Right lobe of liver (tissue), 6 donors: Measurements from ENCODE around the gene ADAMTSL5. TPM values are rescaled to one million over a fixed set of nuclear protein-coding genes. Genes with fewer than 3 reads are reported as not detected.

Experiments used
- ATAC-seq, 4 donors: fragments of 200-7000 bp; cut with Tn5 transposase; one replicate each; pipeline ENCODE4 v1.9.1; 2020; ENCODE audit warnings: mild to moderate bottlenecking in 4 of 4, moderate library complexity in 4 of 4
- DNase-seq, 3 donors: peaks; one replicate each; pipeline ENCODE4 v3.0.0-alpha.2; 2020
- H3K27ac ChIP-seq, 3 donors: fragments of 200-600 bp; one replicate each; pipeline ENCODE4 v1.8.0; 2022
- H3K27me3 ChIP-seq, 2 donors: fragments of 200-600 bp; one replicate each; pipeline ENCODE4 v1.8.0; 2022
- H3K36me3 ChIP-seq, 4 donors: fragments of 200-600 bp; sonication (generic) in 1 of 4; one replicate each; pipeline versions ENCODE4 v1.5.1 to v1.8.0; 2017 to 2022; ENCODE audit warnings: control low read depth in 1 of 4
- H3K4me1 ChIP-seq, 4 donors: fragments of 200-600 bp; sonication (generic) in 1 of 4; one replicate each; pipeline versions ENCODE4 v1.5.1 to v1.8.0; 2017 to 2022; ENCODE audit warnings: control low read depth in 1 of 4
- H3K4me3 ChIP-seq, 3 donors: fragments of 200-600 bp; one replicate each; pipeline ENCODE4 v1.8.0; 2022
- H3K9me3 ChIP-seq, 4 donors: fragments of 200-600 bp; sonication (generic) in 1 of 4; one replicate each; pipeline versions ENCODE4 v1.5.1 to v1.8.0; 2017 to 2022; ENCODE audit warnings: control low read depth in 1 of 4
- POLR2A ChIP-seq: fragments of 450-650 bp; IDR thresholded peaks from one replicate; pipeline ENCODE4 v1.6.1; 2017; ENCODE audit warnings: antibody characterized with exemption, mild to moderate bottlenecking
- WGBS: methylation state at CpG from one replicate; pipeline ENCODE4 v1.1.6; 2018; ENCODE audit warnings: low coverage, low lambda C conversion rate; ENCODE audit not compliant: insufficient coverage; ENCODE audit errors: missing lambda C conversion rate; 5-methylcytosine and 5-hydroxymethylcytosine counted together
- intact Hi-C, 2 donors: fragments of 100-400 bp; cut with DNase I; formaldehyde crosslinking; loops; one replicate each; pipeline versions ENCODE4 v1.11.2 to v1.14.1; 2022
- total RNA-seq, 6 experiments: library from RNA; depleted of rRNA in 2 of 6; stranded (reverse); fragments of >200 nt in 2 of 6; fragmentation: NEBNext Ultra II Directional in 3 of 6; extraction: Animal tissue kit (Norgen Biotek cat#: 25700) in 3 of 6; gene quantifications; one replicate each; pipeline versions ENCODE4 v1.1.0 to v1.2.4, GENCODE V29; 2016 to 2023
- TF ChIP-seq, protein P1 (sequence below), 4 donors: fragments of 200-600 bp in 3 of 4; fragments of 450-650 bp in 1 of 4; IDR thresholded peaks; one replicate each; pipeline versions ENCODE4 v1.5.1 to v1.8.0; 2016 to 2022; ENCODE audit warnings: antibody characterized with exemption in 4 of 4, mild to moderate bottlenecking in 2 of 4
- donor health status: DM: no; HTN: yes; CAD: no.
- donor health status: DM: no; HTN: no; CAD: no.
- donor health status: DM: no; HTN: no; CAD: no.
- donor health status: DM: no; HTN: yes; CAD: no.
- donor health status: DM: no; HTN: yes; CAD: no.

Gene ADAMTSL5
- total RNA-seq, 6 experiments from 2014 or later = 1.8 to 6.9 (median 4.5) TPM

DNA sequence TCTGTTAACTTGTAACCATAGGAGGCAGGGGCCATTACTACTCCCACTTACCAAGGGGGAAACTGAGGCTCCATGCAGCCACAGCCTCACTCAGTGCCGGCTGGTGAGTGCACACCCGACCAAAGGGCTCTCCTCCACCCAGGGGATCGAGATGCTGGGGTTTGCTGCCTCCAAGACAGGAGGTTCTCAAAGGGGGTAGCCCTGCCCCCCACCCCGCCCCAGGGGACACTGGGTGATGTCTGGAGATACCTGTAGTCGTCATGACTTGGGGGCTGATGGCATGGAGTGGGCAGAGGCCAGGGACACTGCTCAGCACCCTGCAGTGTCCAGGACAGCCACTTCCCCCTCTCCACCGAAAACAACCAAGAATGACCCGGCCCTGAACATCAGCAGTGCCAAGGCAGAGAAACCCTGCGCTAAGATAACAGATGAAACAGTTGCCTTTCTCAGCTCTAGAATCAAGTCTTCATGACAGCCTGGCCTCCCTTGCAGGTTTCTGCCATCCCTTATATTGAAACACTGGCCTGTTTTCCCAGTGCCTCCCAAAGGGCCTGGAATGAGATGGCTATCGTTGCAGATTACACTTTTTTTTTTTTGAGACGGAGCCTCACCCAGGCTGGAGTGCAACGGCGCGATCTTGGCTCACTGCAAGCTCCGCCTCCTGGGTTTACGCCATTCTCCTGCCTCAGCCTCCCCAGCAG lies 18.6 kb downstream of the ADAMTSL5 start:
- ATAC-seq (no peak), DNase-seq (no peak)
- no peaks in the 10 kb centered on the region for H3K27me3 ChIP-seq
- H3K4me1 ChIP-seq = peaks cover 0 to 32% (median 9%) of the 10 kb centered on the region in 4 donors
- H3K27ac ChIP-seq = no peak overlapping the region
- intact Hi-C loops = no loop called here
- 57% methylated on average over 8 of the region's 15 CpGs for WGBS
- no peaks in the 10 kb centered on the region for H3K9me3 ChIP-seq
- H3K36me3 ChIP-seq = no peaks in the 10 kb centered on the region
- TF ChIP-seq POLR2A = no peak
- TF ChIP-seq, protein P1, sequence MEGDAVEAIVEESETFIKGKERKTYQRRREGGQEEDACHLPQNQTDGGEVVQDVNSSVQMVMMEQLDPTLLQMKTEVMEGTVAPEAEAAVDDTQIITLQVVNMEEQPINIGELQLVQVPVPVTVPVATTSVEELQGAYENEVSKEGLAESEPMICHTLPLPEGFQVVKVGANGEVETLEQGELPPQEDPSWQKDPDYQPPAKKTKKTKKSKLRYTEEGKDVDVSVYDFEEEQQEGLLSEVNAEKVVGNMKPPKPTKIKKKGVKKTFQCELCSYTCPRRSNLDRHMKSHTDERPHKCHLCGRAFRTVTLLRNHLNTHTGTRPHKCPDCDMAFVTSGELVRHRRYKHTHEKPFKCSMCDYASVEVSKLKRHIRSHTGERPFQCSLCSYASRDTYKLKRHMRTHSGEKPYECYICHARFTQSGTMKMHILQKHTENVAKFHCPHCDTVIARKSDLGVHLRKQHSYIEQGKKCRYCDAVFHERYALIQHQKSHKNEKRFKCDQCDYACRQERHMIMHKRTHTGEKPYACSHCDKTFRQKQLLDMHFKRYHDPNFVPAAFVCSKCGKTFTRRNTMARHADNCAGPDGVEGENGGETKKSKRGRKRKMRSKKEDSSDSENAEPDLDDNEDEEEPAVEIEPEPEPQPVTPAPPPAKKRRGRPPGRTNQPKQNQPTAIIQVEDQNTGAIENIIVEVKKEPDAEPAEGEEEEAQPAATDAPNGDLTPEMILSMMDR (IDR thresholded peaks at IDR 0.05) = no peak
- no peak overlapping the region for H3K4me3 ChIP-seq

DNA sequence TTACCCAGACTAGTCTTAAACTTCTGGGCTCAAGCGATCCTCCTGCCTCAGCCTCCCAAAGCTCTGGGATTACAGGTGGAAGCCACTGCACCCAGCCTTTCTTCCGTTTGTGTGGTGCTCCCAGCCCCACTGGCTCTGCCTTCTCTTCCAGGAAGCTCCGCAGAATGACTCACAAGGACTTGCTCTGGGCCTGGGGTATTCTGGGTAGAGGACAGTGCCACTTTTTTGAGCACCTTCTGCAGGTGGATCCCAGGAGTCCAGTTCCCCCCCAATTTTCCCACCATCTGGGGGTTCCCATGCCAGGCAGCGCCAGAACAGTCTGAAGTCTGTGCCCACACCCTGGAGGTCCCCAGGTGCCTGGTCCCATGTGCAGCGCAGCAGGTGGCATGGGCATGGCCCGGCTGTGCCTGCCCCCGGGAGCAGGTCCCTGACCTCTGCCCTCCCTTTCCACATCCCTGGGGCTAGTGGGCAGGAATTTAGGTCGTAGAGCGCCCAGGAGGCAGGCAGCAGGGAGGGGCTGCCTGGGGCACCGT lies 20.3 kb downstream of the ADAMTSL5 start:
- Histone ChIP-seq H3K9me3 (no peaks in the 10 kb centered on the region), H3K36me3 (no peaks in the 10 kb centered on the region), H3K4me1 (peaks cover 0 to 26% (median 7%) of the 10 kb centered on the region in 4 donors), H3K27me3 (no peaks in the 10 kb centered on the region), H3K4me3 (peak overlapping the region; percentile 75 to 89 (median 86)), H3K27ac (peak overlapping the region; percentile 63 to 79 (median 66))
- ATAC-seq (peak; percentile 35 to 56 (median 44)), DNase-seq (peak; percentile 81 to 90 (median 89))
- WGBS = 58% methylated on average over 3 of the region's 10 CpGs
- intact Hi-C loops = no loop called here
- TF ChIP-seq, protein P1 (IDR thresholded peaks at IDR 0.05) = no peak
- peak; percentile 82 for TF ChIP-seq POLR2A

DNA sequence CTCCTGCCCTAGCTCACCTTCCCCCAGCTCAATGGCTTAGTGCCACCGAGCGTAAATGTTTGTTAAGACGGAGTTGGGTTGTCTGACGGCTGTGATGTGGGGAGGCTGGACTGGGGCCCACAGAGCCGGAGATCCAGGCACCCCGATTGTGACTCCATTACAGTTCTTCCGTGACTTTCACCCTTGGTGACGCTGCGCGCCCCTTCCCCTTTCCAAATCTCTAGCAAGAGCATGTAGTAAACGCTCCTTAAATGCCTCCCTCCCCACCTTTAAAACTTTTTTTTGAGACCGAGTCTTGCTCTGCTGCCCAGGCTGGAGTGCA lies 21.0 kb downstream of the ADAMTSL5 start:
- peak overlapping the region; percentile 52 to 79 (median 63) for H3K27ac ChIP-seq
- TF ChIP-seq POLR2A = no peak
- TF ChIP-seq, protein P1 (IDR thresholded peaks at IDR 0.05) = no peak
- WGBS = 52% methylated on average over 7 of the region's 12 CpGs
- peaks cover 0 to 26% (median 7%) of the 10 kb centered on the region in 4 donors for H3K4me1 ChIP-seq
- intact Hi-C loops = no loop called here
- peak; percentile 36 to 72 (median 61) for DNase-seq
- H3K36me3 ChIP-seq = no peaks in the 10 kb centered on the region
- H3K27me3 ChIP-seq = no peaks in the 10 kb centered on the region
- ATAC-seq = no peak
- no peaks in the 10 kb centered on the region for H3K9me3 ChIP-seq
- H3K4me3 ChIP-seq = peak overlapping the region; percentile 75 to 89 (median 86)

DNA sequence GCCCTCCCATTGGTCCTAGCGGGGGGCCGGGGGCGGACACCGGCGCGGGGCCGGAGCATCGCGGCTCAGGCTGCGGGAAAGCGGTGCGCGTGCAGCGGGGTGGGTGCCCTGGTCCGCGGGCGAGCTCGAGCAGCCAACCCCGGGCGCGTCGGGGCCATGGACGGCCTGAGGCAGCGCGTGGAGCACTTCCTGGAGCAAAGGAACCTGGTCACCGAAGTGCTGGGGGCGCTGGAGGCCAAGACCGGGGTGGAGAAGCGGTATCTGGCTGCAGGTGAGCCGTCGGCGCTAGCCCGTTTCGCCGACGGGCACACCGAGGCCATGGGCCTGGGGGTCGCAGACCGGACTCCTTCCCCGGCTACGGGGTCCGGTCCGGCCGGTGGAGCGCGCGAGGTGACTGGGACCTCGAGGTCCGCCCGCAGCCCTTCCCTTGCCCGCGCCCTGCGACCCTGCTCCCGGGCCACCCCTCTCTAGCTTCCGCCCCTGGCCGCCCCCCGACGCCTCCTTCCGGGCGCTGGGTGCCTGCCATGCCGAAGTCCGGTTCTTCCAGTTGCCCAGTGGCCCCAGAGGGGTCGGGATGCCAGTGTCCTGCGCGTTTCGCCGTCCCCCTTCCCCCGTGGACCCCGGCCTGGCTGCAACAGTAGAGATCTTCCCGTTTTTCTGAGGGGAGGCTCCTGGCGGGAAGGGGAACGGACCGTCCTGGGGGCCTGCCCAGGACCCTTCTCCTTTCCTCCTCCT lies 21.5 kb downstream of the ADAMTSL5 start, which contains the start of gene REEP6:
TSS of gene REEP6 (plus strand) at position 68 of the 735 bp plus-strand sequence. CDS start at position 157, 89 bp downstream.
- 7% methylated on average over 15 of the region's 73 CpGs for WGBS
- peak within 1 kb of the TSS; percentile 75 to 89 (median 86) for H3K4me3 ChIP-seq
- DNase-seq (peak in 2 of 3 donors; percentile 45 to 66), ATAC-seq (no peak)
- no peaks in the 10 kb centered on the region for H3K27me3 ChIP-seq
- TF ChIP-seq POLR2A = peak; percentile 97
- TF ChIP-seq, protein P1 (IDR thresholded peaks at IDR 0.05) = no peak
- intact Hi-C loops = no loop called here
- H3K27ac ChIP-seq = peak within 1 kb of the TSS; percentile 52 to 79 (median 63)
- no peaks in the 10 kb centered on the region for H3K9me3 ChIP-seq
- peaks cover 0 to 26% (median 7%) of the 10 kb centered on the region in 4 donors for H3K4me1 ChIP-seq
- H3K36me3 ChIP-seq = no peaks in the 10 kb centered on the region
